ENCODE data around the gene AKNA.

- TF ChIP-seq CTCF (IDR thresholded peaks at IDR 0.05; ENCODE audit: poor library complexity, severe bottlenecking) (no peak), MXI1 (conservative IDR thresholded peaks at IDR 0.05; ENCODE audit: poor library complexity, severe bottlenecking) (no peak), POLR2AphosphoS5 (IDR thresholded peaks at IDR 0.05) (no peak), EZH2 (IDR thresholded peaks at IDR 0.05; ENCODE audit: borderline replicate concordance, insufficient read depth, low read length, poor library complexity, severe bottlenecking) (no peak), EP300 (conservative IDR thresholded peaks at IDR 0.05; ENCODE audit: poor library complexity, severe bottlenecking) (no peak), RAD21 (conservative IDR thresholded peaks at IDR 0.05) (no peak), SMC3 (conservative IDR thresholded peaks at IDR 0.05; ENCODE audit: poor library complexity) (no peak), REST (IDR thresholded peaks at IDR 0.05; ENCODE audit: borderline replicate concordance) (no peak), TAF1 (IDR thresholded peaks at IDR 0.05; ENCODE audit: low read depth) (no peak)
Observed at GRCh38 chr9:114399381-114399780, 11.6 kb upstream of the AKNA start.
